Neural cell (in vitro differentiated cells): ENCODE results near the gene SLC32A1.

Experiments
- EP300 ChIP-seq: fragments of 450-650 bp; conservative IDR thresholded peaks from 2 replicates; pipeline ENCODE4 v1.6.1; 2014; ENCODE audit warnings: antibody characterized with exemption, mild to moderate bottlenecking, moderate library complexity; ENCODE audit not compliant: poor library complexity, severe bottlenecking
- EZH2 ChIP-seq: fragments of 200-600, 300-800 bp; shearing (Covaris generic), sonication (generic); IDR thresholded peaks from 2 replicates; pipeline ENCODE4 v1.6.1; 2014; ENCODE audit warnings: antibody characterized with exemption, low read length, borderline replicate concordance, mild to moderate bottlenecking; ENCODE audit not compliant: insufficient read depth, poor library complexity, severe bottlenecking
- TAF1 ChIP-seq: IDR thresholded peaks from 2 replicates; pipeline ENCODE4 v1.6.1; 2012; ENCODE audit warnings: low read depth
- TF ChIP-seq, protein P1 (sequence below): fragments of 450-650 bp; IDR thresholded peaks from 2 replicates; pipeline ENCODE4 v1.5.1; 2014; ENCODE audit warnings: antibody characterized with exemption, mild to moderate bottlenecking, moderate library complexity; ENCODE audit not compliant: poor library complexity, severe bottlenecking
- TF ChIP-seq, protein P2 (sequence below): IDR thresholded peaks from 2 replicates; pipeline ENCODE4 v1.6.1; 2012; ENCODE audit warnings: borderline replicate concordance

DNA sequence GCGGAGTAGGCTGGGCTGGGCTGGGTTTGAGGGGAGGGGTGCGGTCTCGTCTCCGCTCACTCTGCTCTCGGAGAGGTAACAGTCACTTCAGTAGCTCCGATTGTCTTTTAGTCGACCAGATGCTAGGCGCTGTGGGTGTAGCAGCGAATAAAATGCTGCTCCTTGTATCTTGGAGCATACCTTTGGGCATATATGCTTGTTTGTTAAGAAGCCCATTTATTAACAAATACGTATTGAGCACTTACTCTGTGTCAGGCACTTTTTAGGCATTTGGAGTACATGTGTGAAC, 24.5 kb downstream of the SLC32A1 start:
- TF ChIP-seq EZH2 (no peak), EP300 (no peak), TAF1 (no peak)
- TF ChIP-seq, protein P1, sequence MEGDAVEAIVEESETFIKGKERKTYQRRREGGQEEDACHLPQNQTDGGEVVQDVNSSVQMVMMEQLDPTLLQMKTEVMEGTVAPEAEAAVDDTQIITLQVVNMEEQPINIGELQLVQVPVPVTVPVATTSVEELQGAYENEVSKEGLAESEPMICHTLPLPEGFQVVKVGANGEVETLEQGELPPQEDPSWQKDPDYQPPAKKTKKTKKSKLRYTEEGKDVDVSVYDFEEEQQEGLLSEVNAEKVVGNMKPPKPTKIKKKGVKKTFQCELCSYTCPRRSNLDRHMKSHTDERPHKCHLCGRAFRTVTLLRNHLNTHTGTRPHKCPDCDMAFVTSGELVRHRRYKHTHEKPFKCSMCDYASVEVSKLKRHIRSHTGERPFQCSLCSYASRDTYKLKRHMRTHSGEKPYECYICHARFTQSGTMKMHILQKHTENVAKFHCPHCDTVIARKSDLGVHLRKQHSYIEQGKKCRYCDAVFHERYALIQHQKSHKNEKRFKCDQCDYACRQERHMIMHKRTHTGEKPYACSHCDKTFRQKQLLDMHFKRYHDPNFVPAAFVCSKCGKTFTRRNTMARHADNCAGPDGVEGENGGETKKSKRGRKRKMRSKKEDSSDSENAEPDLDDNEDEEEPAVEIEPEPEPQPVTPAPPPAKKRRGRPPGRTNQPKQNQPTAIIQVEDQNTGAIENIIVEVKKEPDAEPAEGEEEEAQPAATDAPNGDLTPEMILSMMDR: no peak
- TF ChIP-seq, protein P2, sequence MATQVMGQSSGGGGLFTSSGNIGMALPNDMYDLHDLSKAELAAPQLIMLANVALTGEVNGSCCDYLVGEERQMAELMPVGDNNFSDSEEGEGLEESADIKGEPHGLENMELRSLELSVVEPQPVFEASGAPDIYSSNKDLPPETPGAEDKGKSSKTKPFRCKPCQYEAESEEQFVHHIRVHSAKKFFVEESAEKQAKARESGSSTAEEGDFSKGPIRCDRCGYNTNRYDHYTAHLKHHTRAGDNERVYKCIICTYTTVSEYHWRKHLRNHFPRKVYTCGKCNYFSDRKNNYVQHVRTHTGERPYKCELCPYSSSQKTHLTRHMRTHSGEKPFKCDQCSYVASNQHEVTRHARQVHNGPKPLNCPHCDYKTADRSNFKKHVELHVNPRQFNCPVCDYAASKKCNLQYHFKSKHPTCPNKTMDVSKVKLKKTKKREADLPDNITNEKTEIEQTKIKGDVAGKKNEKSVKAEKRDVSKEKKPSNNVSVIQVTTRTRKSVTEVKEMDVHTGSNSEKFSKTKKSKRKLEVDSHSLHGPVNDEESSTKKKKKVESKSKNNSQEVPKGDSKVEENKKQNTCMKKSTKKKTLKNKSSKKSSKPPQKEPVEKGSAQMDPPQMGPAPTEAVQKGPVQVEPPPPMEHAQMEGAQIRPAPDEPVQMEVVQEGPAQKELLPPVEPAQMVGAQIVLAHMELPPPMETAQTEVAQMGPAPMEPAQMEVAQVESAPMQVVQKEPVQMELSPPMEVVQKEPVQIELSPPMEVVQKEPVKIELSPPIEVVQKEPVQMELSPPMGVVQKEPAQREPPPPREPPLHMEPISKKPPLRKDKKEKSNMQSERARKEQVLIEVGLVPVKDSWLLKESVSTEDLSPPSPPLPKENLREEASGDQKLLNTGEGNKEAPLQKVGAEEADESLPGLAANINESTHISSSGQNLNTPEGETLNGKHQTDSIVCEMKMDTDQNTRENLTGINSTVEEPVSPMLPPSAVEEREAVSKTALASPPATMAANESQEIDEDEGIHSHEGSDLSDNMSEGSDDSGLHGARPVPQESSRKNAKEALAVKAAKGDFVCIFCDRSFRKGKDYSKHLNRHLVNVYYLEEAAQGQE: no peak
